Pericardium fibroblast (primary cell): ENCODE results near the gene WIPF2. TPM values are rescaled to one million over a fixed set of nuclear protein-coding genes. Genes with fewer than 3 reads are reported as not detected.

Experiments
- total RNA-seq: library from RNA; depleted of rRNA; stranded (reverse); fragments of >200 nt; gene quantifications from 2 replicates; pipeline ENCODE4 v1.2.3, GENCODE V29; 2015

Gene WIPF2
- 5.4 and 7.0 TPM in 2 replicates for total RNA-seq

GRCh38 chr17:40218740-40219593 is at the start of gene WIPF2:
Gene WIPF2, plus strand, starts transcription at chr17:40219304. Its CDS starts 37,156 bp downstream, at chr17:40256460.

GRCh38 chr17:40177275-40177874 is 41.7 kb upstream of the WIPF2 start, which contains the start of gene RAPGEFL1:
Gene RAPGEFL1, plus strand, starts transcription at chr17:40177470. Its CDS starts 392 bp downstream, at chr17:40177862.

GRCh38 chr17:40287494-40288369 is 68.6 kb downstream of the WIPF2 start, which contains the start of gene CDC6:
Gene CDC6, plus strand, starts transcription at chr17:40287879. Its CDS starts 1,542 bp downstream, at chr17:40289421.

GRCh38 chr17:40309031-40309948 is 90.2 kb downstream of the WIPF2 start, which contains the start of gene RARA:
Gene RARA, plus strand, starts transcription at chr17:40309180. Its CDS starts 22,039 bp downstream, at chr17:40331219.

Other genes starting within 250 kb of the WIPF2 start
- gene PSMD3, start 238.5 kb upstream of the WIPF2 start, total RNA-seq = 84.8 and 84.9 TPM in 2 replicates
- not detected in 2 replicates for gene CSF3, start 203.9 kb upstream of the WIPF2 start, total RNA-seq
- 48.8 and 51.1 TPM in 2 replicates for gene MED24, start 164.9 kb upstream of the WIPF2 start, total RNA-seq
- 28.5 and 30.5 TPM in 2 replicates for gene THRA, start 156.3 kb upstream of the WIPF2 start, total RNA-seq
- gene NR1D1, start 118.7 kb upstream of the WIPF2 start, total RNA-seq = 0.94 and 1.2 TPM in 2 replicates
- gene MSL1, start 97.3 kb upstream of the WIPF2 start, total RNA-seq = 48.8 and 51.6 TPM in 2 replicates
- 22.2 and 33.8 TPM in 2 replicates for gene CASC3, start 78.8 kb upstream of the WIPF2 start, total RNA-seq
- gene RAPGEFL1, start 41.8 kb upstream of the WIPF2 start, total RNA-seq = 1.4 and 2.0 TPM in 2 replicates
- 0.93 and 1.3 TPM in 2 replicates for gene CDC6, start 68.6 kb downstream of the WIPF2 start, total RNA-seq
- 52.8 and 61.3 TPM in 2 replicates for gene RARA, start 89.9 kb downstream of the WIPF2 start, total RNA-seq
- gene GJD3, start 145.4 kb downstream of the WIPF2 start, total RNA-seq = 1.4 and 6.9 TPM in 2 replicates
- 3.1 and 6.3 TPM in 2 replicates for gene TOP2A, start 198.6 kb downstream of the WIPF2 start, total RNA-seq
- 377 and 471 TPM in 2 replicates for gene IGFBP4, start 224.1 kb downstream of the WIPF2 start, total RNA-seq